HG03342 (cell line): ENCODE measurements around the gene MCTP1.

Experiments used
- ATAC-seq: cut with Tn5 transposase; IDR thresholded peaks from one replicate; pipeline ENCODE4 v1.9.1; 2021; ENCODE audit warnings: mild to moderate bottlenecking, moderate library complexity; ENCODE audit not compliant: unreplicated experiment

Gene MCTP1

GRCh38 chr5:95080441-95080840, 204.5 kb downstream of the MCTP1 start:
- no peak for ATAC-seq

- no peak for ATAC-seq
Observed at GRCh38 chr5:95080030-95080429, 204.9 kb downstream of the MCTP1 start.

GRCh38 chr5:95078868-95079267, 206.0 kb downstream of the MCTP1 start:
- ATAC-seq, result no peak

GRCh38 chr5:95076395-95077185, 208.3 kb downstream of the MCTP1 start:
- no peak for ATAC-seq

- no peak for ATAC-seq
Observed at GRCh38 chr5:95075111-95075510, 209.8 kb downstream of the MCTP1 start.

GRCh38 chr5:95072281-95072680, 212.6 kb downstream of the MCTP1 start:
- ATAC-seq, result no peak

GRCh38 chr5:95070866-95071265, 214.0 kb downstream of the MCTP1 start:
- no peak for ATAC-seq

GRCh38 chr5:95070453-95070852, 214.4 kb downstream of the MCTP1 start:
- no peak for ATAC-seq

- no peak for ATAC-seq
Observed at GRCh38 chr5:95069948-95070347, 214.9 kb downstream of the MCTP1 start.

GRCh38 chr5:95069021-95069420, 215.9 kb downstream of the MCTP1 start:
- ATAC-seq, result no peak

- peak; percentile 62 for ATAC-seq
Observed at GRCh38 chr5:95068289-95068910, 216.5 kb downstream of the MCTP1 start.

GRCh38 chr5:95066048-95066447, 218.8 kb downstream of the MCTP1 start:
- ATAC-seq, result no peak

GRCh38 chr5:95063492-95063891, 221.4 kb downstream of the MCTP1 start:
- ATAC-seq, result no peak

GRCh38 chr5:95060098-95060497, 224.8 kb downstream of the MCTP1 start:
- ATAC-seq, result no peak

- no peak for ATAC-seq
Observed at GRCh38 chr5:95059636-95060035, 225.3 kb downstream of the MCTP1 start.

- no peak for ATAC-seq
Observed at GRCh38 chr5:95057615-95058014, 227.3 kb downstream of the MCTP1 start.

- no peak for ATAC-seq
Observed at GRCh38 chr5:95053253-95053652, 231.6 kb downstream of the MCTP1 start.

GRCh38 chr5:95050708-95051107, 234.2 kb downstream of the MCTP1 start:
- ATAC-seq, result no peak

GRCh38 chr5:95048628-95049027, 236.3 kb downstream of the MCTP1 start:
- no peak for ATAC-seq

- no peak for ATAC-seq
Observed at GRCh38 chr5:95045181-95045965, 239.5 kb downstream of the MCTP1 start.

GRCh38 chr5:95044096-95044495, 240.8 kb downstream of the MCTP1 start:
- ATAC-seq, result no peak

GRCh38 chr5:95043648-95044047, 241.2 kb downstream of the MCTP1 start:
- no peak for ATAC-seq
